Cardiac muscle cell (in vitro differentiated cells and primary cell): ENCODE measurements around the gene CX3CR1. TPM values are rescaled to one million over a fixed set of nuclear protein-coding genes. Genes with fewer than 3 reads are reported as not detected.

Source experiments
- DNase-seq, 2 donors: peaks; one replicate each; pipeline versions ENCODE4 v3.0.0 to v3.0.0-alpha.2; 2010 to 2017; ENCODE audit warnings: low read depth in 1 of 2, low spot score in 1 of 2
- H3K27ac ChIP-seq: fragments of 200-600 bp; sonication (generic); 2 replicates; pipeline ENCODE4 v1.5.1; 2016
- H3K27me3 ChIP-seq: fragments of 200-600 bp; sonication (generic); 2 replicates; pipeline ENCODE4 v1.6.0; 2016; ENCODE audit warnings: control low read depth
- H3K36me3 ChIP-seq: fragments of 200-600 bp; sonication (generic); 2 replicates; pipeline ENCODE4 v1.5.1; 2016; ENCODE audit warnings: control low read depth
- H3K4me1 ChIP-seq: fragments of 200-600 bp; sonication (generic); 2 replicates; pipeline ENCODE4 v1.8.1; 2017; ENCODE audit warnings: low read depth, mild to moderate bottlenecking, mixed run types
- H3K4me3 ChIP-seq: fragments of 200-600 bp; sonication (generic); 2 replicates; pipeline ENCODE4 v1.5.1; 2016; ENCODE audit warnings: mild to moderate bottlenecking
- H3K9me3 ChIP-seq: fragments of 200-600 bp; sonication (generic); 2 replicates; pipeline ENCODE4 v1.5.1; 2017; ENCODE audit warnings: low read depth, mild to moderate bottlenecking, control low read depth
- CTCF ChIP-seq: IDR thresholded peaks from 2 replicates; pipeline ENCODE4 v1.5.1; 2012; ENCODE audit warnings: low read depth, mild to moderate bottlenecking, low read length
- polyA plus RNA-seq: library from polyadenylated mRNA; unstranded; fragments of >200 nt; fragmentation: Nextera tagmentation; extraction: Ambion mirVana; gene quantifications from 2 replicates; pipeline ENCODE4 v1.2.1, GENCODE V29; 2016
- total RNA-seq: library from RNA; depleted of rRNA; stranded (reverse); fragments of >200 nt; gene quantifications from 2 replicates; pipeline ENCODE4 v1.2.3, GENCODE V29; 2016

Gene CX3CR1
- total and polyA plus RNA-seq, 2 experiments from 2014 or later: 0.48 to 2.6 TPM

DNA sequence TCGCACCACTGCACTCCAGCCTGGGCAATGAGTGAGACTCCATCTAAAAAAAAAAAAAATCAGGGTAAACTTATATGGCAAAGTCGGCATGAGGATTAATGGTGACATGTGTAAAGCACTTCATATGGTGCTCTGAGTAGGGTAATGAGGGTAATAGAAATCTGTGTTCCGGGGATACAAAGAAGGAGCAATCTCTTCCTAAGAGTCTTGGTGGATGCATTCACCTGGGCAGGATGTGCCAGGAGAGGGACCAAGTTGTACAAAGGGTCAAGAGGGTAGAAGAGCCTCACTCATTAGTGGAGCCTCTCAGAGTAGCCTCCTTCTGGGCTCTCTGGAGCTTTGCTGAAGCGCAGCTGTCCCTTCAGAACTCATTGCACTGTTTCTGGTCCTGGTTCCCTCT lies 9.3 kb upstream of the CX3CR1 start:
- Histone ChIP-seq H3K27ac (no peak overlapping the region), H3K36me3 (no peaks in the 10 kb centered on the region), H3K4me3 (no peak overlapping the region), H3K27me3 (no peaks in the 10 kb centered on the region), H3K9me3 (no peaks in the 10 kb centered on the region), H3K4me1 (no peaks in the 10 kb centered on the region)
- TF ChIP-seq CTCF: no peak
- DNase-seq: no peak

DNA sequence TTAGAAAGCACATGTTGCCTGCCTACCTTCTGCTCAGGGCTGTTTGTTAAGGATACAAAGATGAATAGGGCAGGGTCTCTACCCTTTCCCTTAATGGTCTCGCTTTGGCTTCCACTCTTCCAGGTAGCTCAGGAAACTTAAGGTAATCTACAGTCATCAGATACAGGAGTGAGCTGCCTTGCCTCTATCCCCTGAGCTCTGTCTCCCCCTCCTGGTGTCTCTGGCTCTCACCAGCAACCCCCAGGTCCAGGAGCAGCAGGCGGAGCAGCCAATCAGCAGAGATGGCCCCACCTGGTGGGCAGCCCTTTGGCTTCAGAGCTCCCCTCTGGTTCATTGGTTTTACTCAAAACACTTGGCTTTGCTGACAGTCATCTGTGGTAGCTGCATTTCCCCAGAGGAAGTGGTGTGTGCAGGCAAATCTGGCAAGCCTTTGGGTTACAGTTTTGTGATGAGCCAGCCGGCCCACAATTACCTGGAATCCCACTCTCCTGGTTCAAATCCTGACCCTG lies 8.5 kb upstream of the CX3CR1 start:
- TF ChIP-seq CTCF: peak; percentile 96
- no peak overlapping the region for H3K27ac ChIP-seq
- DNase-seq: peak; percentile 82 to 94
- H3K27me3 ChIP-seq: no peaks in the 10 kb centered on the region
- no peaks in the 10 kb centered on the region for H3K4me1 ChIP-seq
- no peaks in the 10 kb centered on the region for H3K9me3 ChIP-seq
- H3K4me3 ChIP-seq: no peak overlapping the region
- H3K36me3 ChIP-seq: no peaks in the 10 kb centered on the region

- H3K27me3 ChIP-seq: no peaks in the 10 kb centered on the region
- TF ChIP-seq CTCF: no peak
- H3K36me3 ChIP-seq: no peaks in the 10 kb centered on the region
- no peaks in the 10 kb centered on the region for H3K4me1 ChIP-seq
- H3K27ac ChIP-seq: no peak overlapping the region
- DNase-seq: no peak
- H3K9me3 ChIP-seq: no peaks in the 10 kb centered on the region
- H3K4me3 ChIP-seq: no peak overlapping the region
Observed at GRCh38 chr3:39287216-39288164, 7.7 kb upstream of the CX3CR1 start.

DNA sequence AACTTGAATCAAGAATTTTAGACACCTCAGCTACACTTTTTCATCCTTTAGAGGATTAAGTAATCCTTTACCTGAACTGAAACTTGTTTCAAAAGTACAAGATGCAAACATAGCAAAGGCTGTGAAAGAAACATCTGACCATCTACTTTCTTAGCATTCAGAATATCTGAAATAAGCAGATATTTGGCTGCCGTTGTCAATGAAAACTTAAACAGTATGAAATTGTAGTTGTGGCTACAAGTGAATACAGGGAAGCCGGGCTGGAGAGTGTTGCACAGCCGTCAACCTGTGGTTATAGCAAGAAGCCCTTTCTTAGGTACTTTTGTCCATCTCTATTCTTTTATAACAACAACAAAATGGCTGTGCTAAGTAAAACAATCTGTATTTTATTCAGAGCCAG lies 6.9 kb upstream of the CX3CR1 start:
- no peak for DNase-seq
- no peak overlapping the region for H3K4me3 ChIP-seq
- no peaks in the 10 kb centered on the region for H3K4me1 ChIP-seq
- no peak for TF ChIP-seq CTCF
- H3K36me3 ChIP-seq: no peaks in the 10 kb centered on the region
- no peaks in the 10 kb centered on the region for H3K27me3 ChIP-seq
- H3K27ac ChIP-seq: no peak overlapping the region
- no peaks in the 10 kb centered on the region for H3K9me3 ChIP-seq

DNA sequence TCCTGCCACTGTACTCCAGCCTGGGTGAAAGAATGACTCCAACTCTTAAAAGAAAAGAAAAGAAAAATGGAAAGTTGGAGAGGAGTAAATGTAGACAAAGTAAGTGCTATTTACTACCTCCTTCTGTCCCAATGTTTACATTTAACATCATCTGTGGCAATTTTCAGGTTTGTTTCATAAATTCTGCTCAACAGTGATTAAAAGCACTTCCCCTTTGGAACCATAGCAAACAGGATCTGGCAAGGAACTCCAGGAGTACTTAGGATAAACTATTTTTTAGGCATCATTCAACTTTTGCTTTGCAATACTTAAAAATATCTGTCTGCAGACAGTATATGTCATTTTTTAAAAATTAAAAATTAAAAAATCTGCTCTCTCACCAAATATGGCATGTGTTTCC lies 5.5 kb upstream of the CX3CR1 start:
- Histone ChIP-seq H3K4me3 (no peak overlapping the region), H3K27me3 (no peaks in the 10 kb centered on the region), H3K27ac (no peak overlapping the region), H3K4me1 (peaks cover under 1% of the 10 kb centered on the region), H3K36me3 (no peaks in the 10 kb centered on the region), H3K9me3 (no peaks in the 10 kb centered on the region)
- no peak for DNase-seq
- TF ChIP-seq CTCF: no peak
